Neuron (in vitro differentiated cells): ENCODE data around the gene SYTL3.
"Not testable (repeated sequence)": the region's sequence is repeated elsewhere in the genome, so short reads cannot be mapped to it uniquely, and the experiment has no call there.

ENCODE experiments used
- H2AFZ ChIP-seq: one replicate; pipeline ENCODE4 v1.6.1; 2013; ENCODE audit warnings: low read depth, mild to moderate bottlenecking, inconsistent platforms, low read length, moderate library complexity
- H3K27me3 ChIP-seq: one replicate; pipeline ENCODE4 v1.6.1; 2013; ENCODE audit warnings: low read length; ENCODE audit not compliant: insufficient read depth
- H3K36me3 ChIP-seq: one replicate; pipeline ENCODE4 v1.6.1; 2013; ENCODE audit warnings: low read length; ENCODE audit not compliant: insufficient read depth
- H3K4me1 ChIP-seq: one replicate; pipeline ENCODE4 v1.6.1; 2013; ENCODE audit warnings: low read length; ENCODE audit not compliant: insufficient read depth
- H3K4me3 ChIP-seq: 2 replicates; pipeline ENCODE4 v1.5.1; 2013; ENCODE audit warnings: mild to moderate bottlenecking, low read length, moderate library complexity
- H3K9me3 ChIP-seq: one replicate; pipeline ENCODE4 v1.6.1; 2013; ENCODE audit warnings: low read length

SYTL3 gene

DNA sequence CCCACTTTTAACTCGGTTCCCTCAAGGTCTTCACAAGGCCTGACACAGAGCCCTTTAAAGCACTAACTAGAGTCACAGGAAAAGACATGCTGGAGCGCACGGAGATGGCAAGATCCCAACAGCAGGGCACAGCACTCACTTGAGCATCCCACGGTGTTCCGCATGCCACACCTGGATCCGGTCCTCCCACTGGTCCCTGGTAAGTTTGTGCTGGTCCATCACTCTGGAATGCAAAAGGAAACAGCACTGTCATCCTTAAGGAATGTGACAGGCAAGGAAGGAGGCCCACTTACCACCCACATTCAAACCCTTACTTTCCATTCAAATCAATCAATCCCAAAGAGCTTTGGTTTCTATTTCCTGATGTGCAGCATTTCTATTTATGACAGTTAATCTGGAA, 134.7 kb downstream of the SYTL3 start:
- H3K4me1 ChIP-seq = no peaks in the 10 kb centered on the region
- H3K36me3 ChIP-seq = peaks cover 58% of the 10 kb centered on the region
- no peak overlapping the region for H3K4me3 ChIP-seq
- H3K27me3 ChIP-seq = no peaks in the 10 kb centered on the region
- no peaks in the 10 kb centered on the region for H3K9me3 ChIP-seq
- no peak overlapping the region for H2AFZ ChIP-seq

GRCh38 chr6:158785036-158785435, 135.2 kb downstream of the SYTL3 start:
- H3K27me3 ChIP-seq = no peaks in the 10 kb centered on the region
- H3K4me3 ChIP-seq = no peak overlapping the region
- H3K9me3 ChIP-seq = no peaks in the 10 kb centered on the region
- H3K36me3 ChIP-seq = peaks cover 58% of the 10 kb centered on the region
- no peaks in the 10 kb centered on the region for H3K4me1 ChIP-seq
- no peak overlapping the region for H2AFZ ChIP-seq

- H3K36me3 ChIP-seq = peaks cover 57% of the 10 kb centered on the region
- H3K4me3 ChIP-seq = no peak overlapping the region
- H3K9me3 ChIP-seq = no peaks in the 10 kb centered on the region
- H3K27me3 ChIP-seq = no peaks in the 10 kb centered on the region
- H2AFZ ChIP-seq = no peak overlapping the region
- no peaks in the 10 kb centered on the region for H3K4me1 ChIP-seq
Observed at GRCh38 chr6:158786645-158787304, 136.9 kb downstream of the SYTL3 start.

DNA sequence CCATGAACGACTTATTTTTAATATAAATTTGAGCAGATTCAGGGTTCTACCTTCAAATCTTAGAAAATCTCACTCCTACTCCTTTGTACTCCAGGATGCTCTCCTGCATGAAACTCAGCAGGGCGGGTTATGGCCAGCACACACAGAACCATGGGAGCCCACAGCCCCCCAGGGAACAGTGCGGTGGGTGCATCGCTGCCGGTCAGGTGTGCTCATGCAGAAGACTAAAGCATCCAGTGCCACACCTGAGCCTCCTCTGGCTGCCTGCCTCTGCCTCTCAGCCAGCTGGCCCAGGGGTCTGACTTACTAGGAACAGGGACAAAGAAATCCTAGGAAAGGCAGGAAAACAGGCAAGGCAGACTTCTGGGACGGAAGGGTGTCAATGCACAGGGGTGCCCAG, 137.5 kb downstream of the SYTL3 start:
- Histone ChIP-seq H2AFZ (no peak overlapping the region), H3K27me3 (no peaks in the 10 kb centered on the region), H3K4me1 (no peaks in the 10 kb centered on the region), H3K4me3 (no peak overlapping the region), H3K36me3 (peaks cover 51% of the 10 kb centered on the region), H3K9me3 (no peaks in the 10 kb centered on the region)

- Histone ChIP-seq H2AFZ (no peak overlapping the region), H3K9me3 (no peaks in the 10 kb centered on the region), H3K4me1 (no peaks in the 10 kb centered on the region), H3K36me3 (peaks cover 33% of the 10 kb centered on the region), H3K27me3 (no peaks in the 10 kb centered on the region), H3K4me3 (no peak overlapping the region)
Observed at GRCh38 chr6:158789115-158789917, 139.5 kb downstream of the SYTL3 start.

- Histone ChIP-seq H3K27me3 (no peaks in the 10 kb centered on the region), H2AFZ (no peak overlapping the region), H3K9me3 (no peaks in the 10 kb centered on the region), H3K36me3 (peaks cover 17% of the 10 kb centered on the region), H3K4me1 (no peaks in the 10 kb centered on the region), H3K4me3 (no peak overlapping the region)
Observed at GRCh38 chr6:158791274-158791855, 141.5 kb downstream of the SYTL3 start.

GRCh38 chr6:158792505-158792904, 142.7 kb downstream of the SYTL3 start:
- peaks cover 11% of the 10 kb centered on the region for H3K4me1 ChIP-seq
- H3K4me3 ChIP-seq, H3K9me3 ChIP-seq, H2AFZ ChIP-seq, H3K36me3 ChIP-seq, H3K27me3 ChIP-seq: not testable (repeated sequence)

DNA sequence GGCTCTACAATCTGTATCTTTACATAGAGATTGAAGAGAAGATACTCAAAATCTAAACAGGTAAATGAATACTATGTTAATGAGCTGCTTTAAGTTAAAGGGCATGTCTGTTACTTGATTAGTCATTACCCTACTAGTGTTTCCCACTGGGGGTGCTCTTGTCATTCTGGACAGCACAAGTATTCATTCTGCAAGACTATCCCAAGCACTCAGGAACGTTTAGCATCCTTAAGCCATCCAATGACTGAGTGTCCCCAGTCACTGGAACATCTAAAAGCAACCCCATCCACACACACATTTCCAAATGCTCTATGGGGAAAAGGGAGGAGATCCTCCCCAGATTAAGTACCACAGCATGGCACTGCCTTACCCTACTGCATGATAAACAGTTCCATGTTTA, 143.6 kb downstream of the SYTL3 start:
- Histone ChIP-seq H3K4me1 (peaks cover 20% of the 10 kb centered on the region), H3K9me3 (no peaks in the 10 kb centered on the region), H3K36me3 (peaks cover 4% of the 10 kb centered on the region), H2AFZ (no peak overlapping the region), H3K27me3 (no peaks in the 10 kb centered on the region), H3K4me3 (no peak overlapping the region)

- Histone ChIP-seq H2AFZ (no peak overlapping the region), H3K27me3 (no peaks in the 10 kb centered on the region), H3K9me3 (no peaks in the 10 kb centered on the region), H3K36me3 (no peaks in the 10 kb centered on the region), H3K4me1 (peaks cover 27% of the 10 kb centered on the region), H3K4me3 (no peak overlapping the region)
Observed at GRCh38 chr6:158795516-158795915, 145.7 kb downstream of the SYTL3 start.

GRCh38 chr6:158796353-158796752, 146.5 kb downstream of the SYTL3 start:
- Histone ChIP-seq H3K4me1 (peaks cover 27% of the 10 kb centered on the region), H2AFZ (no peak overlapping the region), H3K27me3 (no peaks in the 10 kb centered on the region), H3K36me3 (no peaks in the 10 kb centered on the region), H3K9me3 (no peaks in the 10 kb centered on the region), H3K4me3 (no peak overlapping the region)

DNA sequence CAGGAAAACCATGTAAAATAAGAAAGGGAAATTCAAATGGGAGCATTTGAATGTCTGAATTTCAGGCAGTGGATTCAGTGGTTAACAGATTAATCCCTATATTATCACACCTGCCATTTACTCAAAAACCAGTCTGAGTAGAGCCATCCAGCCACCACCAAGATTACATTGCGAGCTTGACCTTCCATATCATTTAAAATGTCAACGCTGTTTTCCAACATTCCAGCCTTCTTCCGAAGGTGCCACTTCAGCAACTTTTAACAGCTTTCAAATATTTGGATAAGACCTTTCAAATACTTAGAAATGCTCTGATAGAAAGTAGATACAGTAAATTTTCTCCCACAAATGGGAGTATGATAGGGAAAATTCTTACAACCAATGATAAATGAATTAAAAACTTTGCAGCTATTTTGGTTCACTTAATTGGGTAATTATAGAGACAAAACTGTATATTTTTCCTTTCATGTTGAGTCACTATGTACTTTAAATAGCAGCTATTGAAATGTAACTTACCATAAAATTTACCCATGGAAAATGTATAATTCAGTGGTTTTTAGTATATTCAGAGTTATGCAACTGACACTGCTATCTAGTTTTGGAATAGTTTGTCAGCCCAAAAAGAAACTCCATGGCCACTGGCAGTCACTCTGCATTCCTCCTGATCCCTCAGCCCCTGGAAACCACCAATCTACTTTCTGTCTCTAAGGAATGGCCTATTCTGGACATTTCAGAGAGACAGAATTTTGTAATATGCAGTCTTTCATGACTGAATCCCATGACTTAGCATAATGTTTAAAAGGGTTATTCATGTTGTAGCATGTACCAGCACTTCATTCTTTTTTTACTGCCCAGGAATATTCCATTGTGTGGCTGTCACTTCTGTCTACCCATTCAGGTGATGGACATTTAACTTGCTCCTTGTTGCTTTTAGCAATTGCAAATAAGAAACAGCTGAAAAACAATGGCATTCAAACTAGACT, 147.8 kb downstream of the SYTL3 start:
- no peak overlapping the region for H3K4me3 ChIP-seq
- H2AFZ ChIP-seq = no peak overlapping the region
- H3K9me3 ChIP-seq = no peaks in the 10 kb centered on the region
- no peaks in the 10 kb centered on the region for H3K27me3 ChIP-seq
- H3K36me3 ChIP-seq = no peaks in the 10 kb centered on the region
- peaks cover 27% of the 10 kb centered on the region for H3K4me1 ChIP-seq

DNA sequence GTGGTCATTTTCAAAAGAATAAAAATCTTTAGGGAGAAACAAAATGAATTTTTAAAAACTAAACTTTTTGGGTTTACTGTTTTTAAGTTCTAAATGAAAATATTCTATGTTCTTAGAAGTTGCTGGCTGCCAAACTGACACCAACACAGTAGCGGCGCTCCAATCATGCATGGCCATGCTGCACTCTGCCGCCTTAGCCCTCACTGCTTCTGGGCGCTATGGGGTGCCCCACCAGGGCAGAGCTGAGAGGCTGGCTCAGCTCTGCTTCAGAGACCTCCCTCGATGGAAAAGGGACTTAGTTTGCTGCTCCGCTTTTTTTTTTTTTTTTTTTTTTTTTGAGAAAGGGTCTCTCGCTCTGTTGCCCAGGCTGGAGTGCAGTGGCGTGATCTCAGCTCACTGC, 148.5 kb downstream of the SYTL3 start:
- no peaks in the 10 kb centered on the region for H3K27me3 ChIP-seq
- no peak overlapping the region for H3K4me3 ChIP-seq
- peaks cover 27% of the 10 kb centered on the region for H3K4me1 ChIP-seq
- H2AFZ ChIP-seq = no peak overlapping the region
- H3K9me3 ChIP-seq = no peaks in the 10 kb centered on the region
- H3K36me3 ChIP-seq = no peaks in the 10 kb centered on the region
